GM18867 (cell line): Measurements from ENCODE around the gene ADCY1.

Source experiments
- ATAC-seq: cut with Tn5 transposase; IDR thresholded peaks from one replicate; pipeline ENCODE4 v1.9.1; 2021; ENCODE audit warnings: mild to moderate bottlenecking, moderate library complexity; ENCODE audit not compliant: unreplicated experiment

The ADCY1 gene

DNA sequence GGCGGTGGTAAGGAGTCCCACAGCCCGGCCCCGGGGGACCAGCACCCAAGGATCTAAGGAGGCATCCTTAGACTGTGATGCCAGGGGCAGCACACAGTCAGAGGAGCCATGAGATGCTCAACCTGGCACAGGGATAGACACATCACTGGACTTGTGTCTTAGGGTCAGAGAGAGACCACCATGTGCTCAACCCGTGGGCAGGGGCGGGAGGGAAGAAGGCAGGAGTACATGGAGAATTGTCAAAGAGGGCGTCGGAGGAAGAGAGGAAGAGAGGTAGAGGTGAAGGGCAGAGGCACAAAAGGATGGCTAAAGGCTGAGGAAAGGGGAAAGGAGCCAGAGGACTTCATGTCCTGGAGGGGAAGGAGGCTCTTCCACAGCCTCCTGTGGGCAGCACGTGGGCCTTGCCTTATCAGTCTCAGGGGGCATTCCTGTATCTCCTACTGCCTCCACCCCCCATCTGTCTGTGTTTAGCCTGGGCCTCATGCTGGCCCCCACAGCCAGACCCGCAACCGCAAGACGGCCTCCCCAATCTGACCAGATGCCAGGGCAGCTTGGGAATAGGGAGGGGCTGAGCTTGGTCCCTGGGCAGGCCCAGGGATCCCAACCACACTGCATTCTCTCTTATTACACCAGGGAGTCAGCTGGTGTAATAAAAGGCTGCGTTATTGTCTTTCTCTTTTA lies 2.2 kb downstream of the ADCY1 start:
- no peak for ATAC-seq

DNA sequence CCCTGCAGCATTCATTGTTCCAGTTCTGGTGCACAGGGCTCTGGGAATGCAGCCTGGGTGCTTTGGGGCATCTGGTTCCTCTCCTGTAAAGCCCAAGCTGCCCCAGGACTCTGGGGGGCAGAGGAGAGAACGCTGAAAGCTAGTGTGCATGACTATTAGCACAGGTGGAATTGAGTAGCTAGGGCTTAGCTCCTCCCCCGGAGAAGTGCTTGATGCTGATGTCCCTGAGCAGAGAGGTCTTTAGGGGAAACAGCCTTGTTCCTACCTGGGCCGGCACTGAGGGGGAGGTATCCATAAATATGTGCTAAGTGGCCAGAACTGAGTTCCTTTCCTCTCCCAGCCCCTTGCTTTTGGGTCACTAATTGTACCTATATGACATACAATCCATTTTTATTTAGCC lies 3.9 kb downstream of the ADCY1 start:
- ATAC-seq = no peak

DNA sequence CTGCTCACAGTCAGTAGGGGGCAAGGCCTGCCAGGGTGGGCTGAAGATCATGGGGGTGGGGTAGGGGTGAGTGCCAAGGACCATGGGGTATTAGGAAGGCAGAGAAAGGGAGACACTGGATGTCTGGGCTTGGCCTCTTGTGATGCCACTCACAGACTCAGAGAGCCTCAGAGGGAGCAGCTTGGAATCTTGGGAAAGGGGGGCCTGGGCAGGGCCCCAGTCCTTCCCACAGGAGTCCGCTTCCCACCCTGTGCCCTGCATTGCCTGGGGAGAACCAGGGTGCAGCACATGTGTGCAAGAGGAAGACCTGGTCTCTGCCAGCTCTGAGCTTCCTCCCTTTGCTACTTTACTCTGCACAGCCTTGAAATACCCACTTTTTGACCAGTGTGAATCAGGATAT lies 4.3 kb downstream of the ADCY1 start:
- ATAC-seq = no peak

DNA sequence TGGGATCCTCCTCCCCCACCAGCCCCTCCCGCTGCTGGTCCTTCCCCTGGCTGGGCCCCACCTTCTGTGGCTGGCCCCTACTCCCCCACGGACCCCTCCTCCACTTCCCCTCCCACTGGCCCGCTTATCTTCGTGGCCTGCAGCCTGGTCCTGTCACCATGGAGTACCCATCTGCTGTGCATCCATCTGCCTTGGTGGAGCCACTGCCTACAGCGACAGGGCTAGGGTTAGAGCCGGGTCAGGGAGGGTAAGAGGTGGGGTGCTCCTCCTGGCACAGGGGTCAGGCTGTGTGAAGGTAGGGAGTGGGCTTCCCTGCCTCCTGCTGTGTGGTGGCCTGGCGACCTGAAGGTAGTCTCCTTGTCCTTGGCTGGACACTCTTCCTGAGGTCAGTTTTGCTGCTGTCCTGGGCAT lies 5.2 kb downstream of the ADCY1 start:
- ATAC-seq = no peak

DNA sequence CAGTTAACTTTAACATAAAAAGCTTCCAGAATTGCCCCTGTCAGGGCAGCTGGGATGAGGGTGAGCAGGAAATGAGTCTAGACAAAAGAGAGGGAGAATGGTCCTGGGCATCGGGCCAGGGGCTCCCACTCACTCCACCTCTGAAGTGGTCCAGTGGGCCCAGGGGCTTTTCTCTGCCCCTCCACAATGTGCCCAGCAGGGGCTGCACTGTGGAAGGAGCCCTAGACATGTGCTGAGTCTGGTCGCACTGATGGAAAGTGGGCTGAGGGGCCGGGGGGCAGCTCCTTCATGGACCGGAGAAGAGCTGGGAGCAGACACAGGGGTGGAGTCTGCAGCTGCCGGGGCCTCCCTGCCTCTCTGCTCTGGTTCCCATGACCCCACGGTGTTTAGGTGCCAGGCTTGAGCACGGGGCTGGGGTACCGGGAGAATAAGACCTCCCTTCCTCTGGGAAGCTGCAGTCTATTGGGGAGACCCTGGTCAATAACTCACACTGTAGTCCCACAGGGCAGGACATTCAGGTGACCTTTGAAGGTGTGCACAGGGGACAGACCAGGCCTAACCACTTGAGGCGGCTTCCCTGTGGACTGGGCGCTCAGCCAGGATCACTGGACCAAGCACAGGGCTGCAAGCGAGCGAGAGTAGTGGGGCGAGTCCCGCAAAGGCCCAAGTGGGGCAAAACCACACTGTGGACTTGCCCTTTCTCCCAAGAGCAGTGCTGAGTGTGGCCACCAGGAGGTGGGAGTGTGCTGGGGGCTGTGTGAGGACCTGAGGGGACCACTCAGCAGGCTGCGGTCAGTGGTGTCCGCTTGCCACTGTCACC lies 6.1 kb downstream of the ADCY1 start:
- no peak for ATAC-seq

DNA sequence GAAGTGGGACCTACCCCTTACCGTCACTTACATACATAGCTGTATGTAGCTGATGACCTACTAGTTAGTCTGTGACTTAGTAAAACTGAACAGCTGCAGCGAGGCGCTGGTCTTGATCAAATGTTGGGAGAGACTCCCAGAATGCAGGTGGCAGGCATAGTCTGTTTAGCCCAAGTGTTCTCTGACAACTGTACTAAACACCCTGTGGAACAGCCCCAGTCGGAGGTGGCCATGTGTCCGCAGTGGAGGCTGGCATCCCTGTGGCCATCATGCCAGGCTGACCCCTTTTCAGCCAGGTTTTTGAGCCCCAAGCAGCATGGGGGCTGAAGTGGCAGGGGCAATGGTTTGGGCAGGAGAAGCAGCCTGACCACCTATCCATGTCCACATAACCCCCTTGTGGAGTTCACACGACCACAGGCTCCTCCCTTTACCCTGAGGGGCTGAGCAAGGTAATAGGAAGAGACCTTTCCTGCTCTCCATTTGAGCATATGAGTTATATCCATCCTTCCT lies 7.2 kb downstream of the ADCY1 start:
- no peak for ATAC-seq

DNA sequence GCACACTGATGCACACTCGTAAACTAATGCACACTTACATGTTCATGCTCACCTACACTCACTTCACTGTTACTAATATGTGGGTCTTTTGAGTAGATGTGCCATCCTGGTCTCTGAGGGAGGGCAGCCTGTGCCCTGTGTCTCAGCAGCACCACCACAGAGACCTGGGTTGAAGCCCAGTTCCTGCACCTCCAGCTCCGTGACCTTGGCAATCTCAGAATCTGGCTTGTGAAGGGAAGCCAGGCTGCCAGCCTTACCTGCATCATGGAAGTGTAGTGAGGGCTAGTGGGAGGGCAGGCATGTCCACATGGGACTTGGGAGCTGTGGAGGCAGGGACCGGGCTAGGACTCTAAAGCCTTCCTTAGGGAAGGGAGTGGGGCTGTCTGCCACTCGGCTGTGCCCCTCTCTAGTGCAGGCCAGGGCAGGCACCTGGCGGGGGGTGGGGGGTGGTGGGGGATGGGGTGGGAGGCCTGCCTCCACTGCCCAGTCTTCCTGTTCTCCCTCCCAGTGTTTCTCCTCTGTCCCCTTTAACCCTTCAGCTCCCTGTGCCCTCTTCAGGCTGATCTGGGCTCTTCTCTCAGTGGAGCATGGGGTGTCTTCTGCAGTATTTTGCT lies 8.1 kb downstream of the ADCY1 start:
- ATAC-seq = no peak

DNA sequence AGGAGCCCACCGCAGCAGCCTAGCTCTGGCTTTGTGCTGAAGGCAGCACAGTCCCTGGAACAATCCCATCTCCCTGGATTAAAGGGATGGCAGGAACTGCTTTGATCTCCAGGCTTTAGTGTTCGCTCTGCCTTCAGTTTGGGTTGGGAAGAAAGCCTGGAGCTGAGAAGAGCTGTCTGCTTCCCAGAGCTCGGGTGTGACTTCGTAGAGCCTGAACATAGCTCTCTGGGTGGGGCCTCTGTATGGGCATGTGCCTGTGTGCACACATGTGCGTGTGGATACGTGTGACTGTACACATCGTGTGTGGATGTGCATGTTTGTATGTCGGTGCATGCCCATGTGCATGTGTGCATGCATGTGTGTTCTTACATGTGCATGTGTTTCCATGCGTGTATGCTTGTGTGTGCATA lies 8.7 kb downstream of the ADCY1 start:
- ATAC-seq = no peak

DNA sequence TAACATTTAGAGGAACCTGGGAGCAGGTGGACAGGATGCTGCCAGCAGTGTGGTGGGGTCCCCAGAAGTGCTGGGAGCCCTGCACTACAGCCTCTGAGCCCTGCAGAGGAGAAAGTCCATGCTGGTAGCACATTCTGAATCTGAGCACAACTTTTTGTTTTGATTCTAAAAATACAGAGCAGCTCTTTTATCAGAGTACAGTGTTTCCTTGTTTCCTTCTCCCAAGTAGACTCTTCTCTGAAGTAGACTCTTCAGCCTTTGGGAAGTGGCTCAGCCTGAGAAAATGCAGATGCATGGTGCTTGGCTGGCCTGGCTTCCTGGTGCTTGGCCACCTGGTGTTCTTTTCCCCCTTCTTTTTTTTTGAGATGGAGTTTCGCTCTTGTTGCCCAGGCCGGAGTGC lies 9.1 kb downstream of the ADCY1 start:
- no peak for ATAC-seq

DNA sequence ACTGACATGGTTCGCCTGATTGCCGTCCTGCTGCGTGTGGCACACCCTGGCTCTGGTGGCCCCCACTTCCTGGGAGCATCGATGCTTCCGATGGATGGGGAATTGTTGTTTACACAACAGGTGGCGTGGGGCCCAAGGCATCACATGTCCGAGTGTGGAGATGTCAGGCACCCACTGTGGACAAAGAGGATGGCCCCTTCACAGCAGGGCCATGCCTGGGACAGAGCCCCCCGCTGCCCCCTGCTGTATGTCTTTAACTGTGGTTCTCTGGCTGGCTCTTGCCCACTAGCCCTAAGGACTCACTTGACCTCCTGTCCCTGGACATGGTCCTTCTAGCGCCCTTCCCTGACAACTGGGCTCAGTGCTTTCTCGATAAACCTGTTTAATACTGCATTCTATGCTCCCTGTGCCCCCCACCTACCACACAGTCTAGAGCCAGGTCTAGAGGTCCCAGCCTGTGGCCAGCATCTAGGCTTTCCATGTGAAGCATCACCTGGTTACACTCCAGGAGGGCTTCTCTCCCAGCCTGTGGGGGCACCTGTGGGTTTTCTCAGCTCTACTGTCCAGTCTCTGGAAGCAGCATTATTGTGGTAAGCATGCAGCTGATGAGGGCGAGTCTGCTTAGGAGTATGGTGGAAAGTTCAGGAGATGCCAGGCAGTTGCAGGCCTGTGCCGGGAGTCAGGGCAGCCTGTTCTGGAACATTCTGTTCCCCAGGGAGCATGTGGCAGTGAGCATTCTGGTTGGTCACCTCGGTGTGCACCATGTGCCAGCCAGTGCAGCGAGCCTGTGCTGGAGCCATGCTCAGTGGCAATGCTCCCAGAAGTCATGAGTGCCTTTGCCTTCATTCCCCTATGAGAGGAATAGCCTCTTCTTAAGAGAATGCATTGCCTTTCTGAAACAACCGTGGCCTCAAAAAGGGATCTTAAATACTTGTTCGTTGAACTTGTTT lies 10.4 kb downstream of the ADCY1 start:
- no peak for ATAC-seq

DNA sequence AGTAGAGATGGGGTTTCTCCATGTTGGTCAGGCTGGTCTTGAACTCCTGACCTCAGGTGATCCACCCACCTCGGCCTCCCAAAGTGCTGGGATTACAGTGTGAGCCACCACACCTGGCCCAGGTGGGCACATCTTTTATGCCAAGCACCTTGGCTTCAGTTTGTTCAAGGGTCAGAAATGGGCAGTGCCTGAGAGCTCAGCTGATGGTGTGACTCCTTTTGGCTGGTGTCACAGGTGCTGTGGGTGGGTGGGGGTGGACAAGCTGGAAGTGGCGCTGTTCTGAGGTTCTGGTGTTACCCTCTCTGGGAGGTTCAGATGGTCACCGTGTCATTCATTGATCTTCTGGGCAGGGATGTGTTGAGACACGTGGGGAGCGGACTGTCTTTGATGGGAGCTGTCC lies 11.5 kb downstream of the ADCY1 start:
- no peak for ATAC-seq

DNA sequence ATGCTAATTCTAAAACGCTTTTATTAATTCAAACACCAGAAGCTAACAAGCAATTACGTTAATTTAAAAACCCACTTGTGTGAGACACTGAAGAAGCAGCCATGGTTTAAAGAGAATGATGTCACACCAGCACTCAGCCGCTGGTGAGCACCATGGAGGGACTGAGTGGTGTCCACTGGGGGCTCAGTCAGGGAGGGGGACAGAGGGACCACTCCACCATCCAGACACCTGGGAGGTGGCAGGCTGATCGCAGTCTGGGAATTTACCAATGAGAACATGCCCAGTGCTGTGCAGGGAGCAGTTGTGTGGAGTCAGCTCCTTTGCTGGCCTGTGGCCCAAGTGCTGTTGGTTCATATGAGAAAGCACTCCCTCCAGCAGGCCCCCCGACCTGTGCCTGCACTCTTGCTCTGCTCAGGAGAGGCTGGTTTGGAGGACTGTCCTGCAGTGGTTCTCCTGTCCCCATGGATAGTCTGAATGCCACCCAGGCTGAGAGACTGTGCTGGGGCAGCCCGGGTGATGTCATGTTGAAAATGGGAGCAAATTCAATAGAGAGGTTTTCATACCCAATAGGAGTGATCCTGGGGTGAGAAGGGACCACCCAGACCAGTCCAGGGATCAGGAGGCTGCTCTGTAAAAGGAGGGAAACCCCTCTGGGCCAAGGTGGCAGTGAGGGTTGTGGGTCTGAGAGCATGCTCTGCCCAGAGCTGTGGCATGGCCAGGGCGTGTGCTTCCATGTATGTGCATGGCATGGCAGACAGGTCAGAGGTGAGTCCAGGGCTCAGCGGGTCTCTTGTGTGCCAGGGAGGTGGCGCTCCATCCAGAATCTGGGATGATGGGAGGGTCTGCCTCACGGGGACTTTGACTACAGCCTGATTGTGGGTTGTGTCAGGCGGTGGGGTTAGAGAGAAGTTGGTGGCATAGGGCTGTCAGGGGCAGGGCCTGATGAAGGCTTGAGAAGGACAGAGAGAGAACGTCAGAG lies 12.7 kb downstream of the ADCY1 start:
- ATAC-seq = no peak

DNA sequence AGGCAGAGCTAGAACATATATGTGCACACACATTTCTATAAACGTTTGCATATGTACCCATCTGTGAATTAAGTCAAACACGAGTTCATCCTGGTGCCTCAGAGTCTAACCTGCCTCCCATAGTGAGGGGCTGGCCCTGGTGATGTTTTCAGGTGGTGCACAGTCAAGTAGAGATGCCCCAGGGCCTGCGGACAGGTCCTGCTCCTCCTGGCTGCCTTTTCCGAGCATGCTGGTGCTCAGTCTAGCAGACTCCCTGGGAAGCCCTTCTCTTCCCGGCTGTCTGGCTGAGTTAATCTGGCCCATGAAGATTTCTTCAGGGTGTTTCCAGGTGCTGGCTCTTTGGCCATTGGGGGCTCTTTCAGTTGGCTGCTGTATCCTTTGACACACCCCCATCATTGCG lies 14.3 kb downstream of the ADCY1 start:
- no peak for ATAC-seq

DNA sequence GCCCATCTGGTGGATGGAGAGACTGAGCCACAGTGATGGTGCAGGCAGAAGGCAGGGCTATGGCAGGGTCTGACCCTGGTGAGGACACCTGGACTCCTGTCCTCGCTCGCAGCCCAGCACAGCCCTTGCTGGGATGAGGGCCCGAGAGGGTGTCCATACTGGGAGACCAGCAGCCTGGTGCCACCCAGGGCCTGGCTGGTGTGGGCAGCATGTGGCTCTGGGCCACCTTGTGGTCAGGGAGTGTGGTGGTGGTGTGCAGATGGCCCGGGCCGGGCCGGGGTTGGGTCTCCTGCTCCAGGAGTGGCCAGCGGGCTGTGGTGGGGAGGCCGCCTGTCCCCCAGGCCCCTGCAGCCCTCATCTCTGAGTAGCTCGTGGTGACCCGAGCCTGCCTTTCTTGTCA lies 14.9 kb downstream of the ADCY1 start:
- ATAC-seq = no peak

DNA sequence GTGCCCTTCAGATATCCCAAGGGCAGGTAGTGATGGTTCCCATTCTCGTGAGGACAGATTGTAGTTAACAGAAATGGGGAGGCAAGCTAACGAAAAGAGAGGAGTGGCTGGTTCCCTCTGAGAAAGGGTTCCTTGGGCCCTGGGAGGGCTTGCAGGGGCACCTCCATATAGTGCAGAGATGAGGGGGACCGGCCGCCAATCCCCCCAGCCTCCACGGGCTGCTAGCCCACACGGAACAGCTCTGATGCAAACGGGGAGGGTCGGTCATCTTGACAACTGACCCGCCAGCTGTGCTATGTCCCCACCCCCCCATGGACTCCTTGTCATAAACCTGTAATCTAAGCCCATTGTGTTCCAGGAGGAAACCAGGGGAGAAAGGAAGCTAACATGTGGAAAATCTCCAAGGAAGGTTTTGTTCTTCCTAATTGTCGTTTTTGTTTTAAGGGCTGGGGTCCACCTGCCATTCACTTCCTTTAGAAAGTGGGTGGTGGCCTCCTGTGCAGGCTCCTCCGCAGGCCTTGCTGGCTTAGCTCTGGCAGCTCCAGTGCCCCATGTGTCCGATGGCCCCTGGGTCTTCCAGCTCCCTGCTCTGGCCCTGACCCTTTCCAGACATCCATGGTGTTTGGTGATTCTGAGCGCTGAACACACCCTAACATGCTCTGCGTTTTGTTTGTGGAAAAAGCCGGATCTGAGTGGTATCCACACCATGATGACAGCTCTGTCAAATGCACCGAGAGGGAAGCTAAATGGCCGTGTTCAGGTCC lies 15.9 kb downstream of the ADCY1 start:
- no peak for ATAC-seq

DNA sequence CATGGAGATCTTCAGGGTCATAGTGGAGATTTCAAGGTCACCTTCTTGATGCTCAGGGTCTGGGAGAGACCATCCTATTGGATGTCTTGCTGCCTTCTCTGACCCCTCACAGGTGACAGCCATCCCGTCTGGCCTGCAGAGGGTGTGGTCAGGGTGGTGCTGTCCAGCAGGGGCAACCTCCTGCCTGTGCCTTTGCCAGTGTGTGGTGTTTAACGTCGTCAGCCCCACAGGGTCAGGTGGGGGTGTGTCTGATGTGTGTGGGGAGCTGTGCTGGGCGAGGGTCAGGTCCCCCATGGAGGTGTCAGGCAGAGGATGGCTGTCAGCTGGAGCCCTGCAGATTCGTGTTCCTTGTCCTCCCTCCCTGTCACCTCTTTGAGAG lies 16.5 kb downstream of the ADCY1 start:
- no peak for ATAC-seq

DNA sequence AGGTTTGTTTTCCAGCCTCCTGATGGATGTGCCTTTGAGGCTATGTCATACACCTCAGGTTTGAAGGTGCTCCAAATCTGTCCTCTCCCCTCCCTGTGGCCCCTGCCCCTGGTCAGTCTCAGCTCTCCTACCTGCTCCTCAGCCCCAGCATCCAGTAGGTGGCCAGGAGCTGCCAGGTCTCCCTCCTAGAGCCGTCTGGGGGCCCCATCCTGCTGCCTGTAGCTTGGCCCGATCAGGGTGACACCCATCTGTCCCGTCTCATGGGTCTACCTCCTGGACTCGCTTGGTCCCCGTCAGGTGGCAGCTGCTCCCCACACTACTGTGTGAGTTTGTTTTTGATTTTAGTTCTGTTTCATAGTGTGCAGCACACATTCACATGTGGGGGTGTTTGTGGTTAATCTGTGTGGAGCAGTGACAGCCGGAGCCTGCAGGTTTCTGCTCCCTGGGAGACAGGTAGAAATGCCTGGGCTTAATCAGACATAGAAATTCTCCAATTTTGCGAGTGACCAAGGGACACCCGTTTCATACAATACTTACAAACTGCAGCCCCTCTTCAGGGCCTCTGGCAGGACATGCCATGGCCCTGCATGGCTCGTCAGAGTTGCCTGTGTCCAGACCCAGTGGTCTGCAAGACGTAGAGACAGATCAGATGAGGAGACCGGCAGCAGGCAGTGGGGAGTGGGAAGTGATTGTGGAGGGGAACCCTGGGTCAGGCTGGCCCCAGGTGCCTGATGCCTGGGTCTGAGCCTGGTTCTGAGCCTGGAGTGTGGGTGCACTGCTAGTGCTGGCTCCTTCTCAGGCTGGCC lies 17.1 kb downstream of the ADCY1 start:
- ATAC-seq = no peak
